IMR-90 (cell line): ENCODE measurements around the gene ROBO1. TPM values are rescaled to one million over a fixed set of nuclear protein-coding genes. Genes with fewer than 3 reads are reported as not detected.

ENCODE experiments used
- ATAC-seq: fragments of 200-7000 bp; cut with Tn5 transposase; 2 replicates; pipeline ENCODE4 v1.9.1; 2020; ENCODE audit warnings: low read depth, mild to moderate bottlenecking, moderate library complexity
- BruUV-seq: library from RNA; stranded (reverse); fragments of 400-500 nt; replicated peaks from 2 replicates; lab custom pipeline; 2021; lab: Mats Ljungman, UMichigan
- CTCF ChIA-PET: fragments of 300-600 bp; formaldehyde crosslinking; extraction: SDS; loops from one replicate; lab custom pipeline; 2021; ENCODE audit warnings: antibody characterized with exemption; lab: Yijun Ruan, JAX
- POLR2A ChIA-PET: fragments of 300-600 bp; sonication (Branson Sonifier 250); formaldehyde crosslinking; loops from one replicate; lab custom pipeline; 2022; ENCODE audit warnings: antibody characterized with exemption; ENCODE audit not compliant: unreplicated experiment; lab: Charles Lee
- DNase-seq: peaks from one replicate; pipeline ENCODE4 v3.0.0; 2013
- H2AFZ ChIP-seq: replicated peaks from 2 replicates; pipeline ENCODE3; 2013; ENCODE audit warnings: low read length, mild to moderate bottlenecking; ENCODE audit not compliant: poor library complexity
- H2AK5ac ChIP-seq: 2 replicates; pipeline ENCODE4 v1.6.1; 2013; ENCODE audit warnings: low read depth, low read length, inconsistent platforms
- H2AK9ac ChIP-seq: replicated peaks from 2 replicates; pipeline ENCODE3; 2013; ENCODE audit warnings: mild to moderate bottlenecking, low read depth, low read length, moderate library complexity; ENCODE audit not compliant: poor library complexity
- H2BK120ac ChIP-seq: 2 replicates; pipeline ENCODE4 v1.6.1; 2013; ENCODE audit warnings: low read depth, low read length, inconsistent platforms
- H2BK15ac ChIP-seq: 3 replicates; pipeline ENCODE4 v1.6.1; 2013; ENCODE audit warnings: low read depth, low read length, inconsistent platforms
- H2BK20ac ChIP-seq: 2 replicates; pipeline ENCODE4 v1.6.1; 2013; ENCODE audit warnings: low read depth, mild to moderate bottlenecking, inconsistent platforms, low read length, moderate library complexity
- H2BK5ac ChIP-seq: 2 replicates; pipeline ENCODE4 v1.6.1; 2013; ENCODE audit warnings: mild to moderate bottlenecking, low read depth, low read length, inconsistent platforms; ENCODE audit not compliant: poor library complexity, severe bottlenecking
- H3K14ac ChIP-seq: replicated peaks from 2 replicates; pipeline ENCODE4 v1.6.1; 2013; ENCODE audit warnings: low read depth, low read length, inconsistent platforms
- H3K18ac ChIP-seq: 2 replicates; pipeline ENCODE4 v1.6.1; 2013; ENCODE audit warnings: low read depth, low read length, control low read depth
- H3K23ac ChIP-seq: 2 replicates; pipeline ENCODE4 v1.6.1; 2013; ENCODE audit warnings: low read depth, low read length, inconsistent platforms
- H3K27ac ChIP-seq: 2 replicates; pipeline ENCODE4 v1.5.1; 2013; ENCODE audit warnings: mild to moderate bottlenecking, control low read depth, low read length; ENCODE audit not compliant: insufficient read depth
- H3K27me3 ChIP-seq: 2 replicates; pipeline ENCODE4 v1.6.1; 2013; ENCODE audit warnings: low read length; ENCODE audit not compliant: control insufficient read depth, insufficient read depth
- H3K36me3 ChIP-seq: 2 replicates; pipeline ENCODE4 v1.6.1; 2013; ENCODE audit warnings: low read length, mixed read lengths; ENCODE audit not compliant: control insufficient read depth, insufficient read depth
- H3K4ac ChIP-seq: 2 replicates; pipeline ENCODE4 v1.6.1; 2013; ENCODE audit warnings: low read depth, low read length, inconsistent platforms
- H3K4me1 ChIP-seq: 2 replicates; pipeline ENCODE4 v1.6.1; 2013; ENCODE audit warnings: low read length, mixed read lengths; ENCODE audit not compliant: control insufficient read depth, insufficient read depth
- H3K4me2 ChIP-seq: 2 replicates; pipeline ENCODE4 v1.6.1; 2013; ENCODE audit warnings: low read depth, mild to moderate bottlenecking, control low read depth, low read length, moderate library complexity
- H3K4me3 ChIP-seq: 2 replicates; pipeline ENCODE4 v1.5.1; 2013; ENCODE audit warnings: low read depth, mild to moderate bottlenecking, control low read depth, low read length, moderate library complexity; ENCODE audit not compliant: insufficient read depth
- H3K56ac ChIP-seq: 2 replicates; pipeline ENCODE4 v1.6.1; 2013; ENCODE audit warnings: low read length, inconsistent platforms; ENCODE audit not compliant: insufficient read depth; ENCODE audit errors: extremely low read depth
- H3K79me1 ChIP-seq, 2 experiments: 2 replicates each; pipeline ENCODE4 v1.6.1; 2013; ENCODE audit warnings: low read length in 2 of 2, inconsistent platforms in 1 of 2, low read depth in 1 of 2
- H3K9ac ChIP-seq: 2 replicates; pipeline ENCODE4 v1.6.1; 2013; ENCODE audit warnings: low read depth, low read length, control low read depth
- H3K9me1 ChIP-seq: 2 replicates; pipeline ENCODE4 v1.6.1; 2013; ENCODE audit warnings: low read length, inconsistent platforms; ENCODE audit not compliant: insufficient read depth
- H3K9me3 ChIP-seq: 2 replicates; pipeline ENCODE4 v1.6.1; 2013; ENCODE audit warnings: low read length; ENCODE audit not compliant: control insufficient read depth, insufficient read depth
- H4K20me1 ChIP-seq: 2 replicates; pipeline ENCODE4 v1.6.1; 2013; ENCODE audit warnings: low read length, inconsistent platforms; ENCODE audit not compliant: insufficient read depth
- H4K5ac ChIP-seq: 2 replicates; pipeline ENCODE4 v1.6.1; 2013; ENCODE audit warnings: mild to moderate bottlenecking, low read depth, low read length, control low read depth
- H4K8ac ChIP-seq, 2 experiments: 2 replicates each; pipeline ENCODE4 v1.6.1; 2013; ENCODE audit warnings: low read depth in 2 of 2, low read length in 2 of 2, control low read depth in 1 of 2, inconsistent platforms in 1 of 2
- H4K91ac ChIP-seq: 2 replicates; pipeline ENCODE4 v1.6.1; 2013; ENCODE audit warnings: low read depth, low read length, inconsistent platforms; ENCODE audit not compliant: insufficient read depth
- BHLHE40 ChIP-seq: fragments of 150-350 bp; IDR thresholded peaks from 2 replicates; pipeline ENCODE4 v1.6.1; 2016; ENCODE audit warnings: mild to moderate bottlenecking, low read depth, low read length
- CTCF ChIP-seq: conservative IDR thresholded peaks from 2 replicates; pipeline ENCODE4 v1.5.1; 2012; ENCODE audit warnings: mild to moderate bottlenecking, low read depth, low read length, improper control_type of control experiment
- FOS ChIP-seq: fragments of 150-350 bp; IDR thresholded peaks from 2 replicates; pipeline ENCODE4 v1.6.1; 2016; ENCODE audit warnings: low read depth, low read length
- MAFK ChIP-seq: IDR thresholded peaks from 2 replicates; pipeline ENCODE4 v1.6.1; 2012; ENCODE audit warnings: low read depth, low read length, improper control_type of control experiment
- POLR2A ChIP-seq: IDR thresholded peaks from 2 replicates; pipeline ENCODE4 v1.6.1; 2012; ENCODE audit warnings: mild to moderate bottlenecking, low read depth, low read length
- RAD21 ChIP-seq: IDR thresholded peaks from 2 replicates; pipeline ENCODE4 v1.6.1; 2012; ENCODE audit warnings: low read length, improper control_type of control experiment
- RCOR1 ChIP-seq: IDR thresholded peaks from 2 replicates; pipeline ENCODE4 v1.6.1; 2012; ENCODE audit warnings: mild to moderate bottlenecking, low read length, improper control_type of control experiment; ENCODE audit not compliant: insufficient replicate concordance
- WGBS, 2 experiments: methylation state at CpG; one replicate each; pipeline versions ENCODE4 v1.1.5 to v1.1.7; 2013; ENCODE audit warnings: missing lambda C conversion rate in 2 of 2; ENCODE audit not compliant: insufficient read length in 1 of 2; ENCODE audit errors: extremely low coverage in 2 of 2; 5-methylcytosine and 5-hydroxymethylcytosine counted together
- dilution Hi-C: fragments of 300-500 bp; cut with HindIII; formaldehyde crosslinking; loops from one replicate; pipeline ENCODE4 v1.14.3; 2018; ENCODE audit warnings: low sequenced_read_pairs; ENCODE audit not compliant: unreplicated experiment
- in situ Hi-C: fragments of 300-500 bp; cut with MboI; formaldehyde crosslinking; loops from 3 replicates; pipeline ENCODE4 v1.14.3; 2019; ENCODE audit warnings: low sequenced_read_pairs, inconsistent platforms, mixed read lengths
- intact Hi-C: fragments of 100-400 bp; cut with micrococcal nuclease; formaldehyde crosslinking; loops from 2 replicates; pipeline ENCODE4 v1.10.0; 2022
- polyA plus RNA-seq, 3 experiments: library from polyadenylated mRNA; depleted of rRNA; stranded (reverse); fragments of >200 nt; gene quantifications; 2 replicates each; pipeline ENCODE4 v1.2.3, GENCODE V29; 2012; ENCODE audit warnings: low replicate concordance in 1 of 3
- total RNA-seq: library from RNA; depleted of rRNA; stranded (reverse); fragments of >200 nt; gene quantifications from 2 replicates; pipeline ENCODE4 v1.2.3, GENCODE V29; 2012

ROBO1 gene
- total and polyA plus RNA-seq, 2 of the 4 experiments (the other 2 are of a cell fraction) = 24.1 to 53.9 TPM

DNA sequence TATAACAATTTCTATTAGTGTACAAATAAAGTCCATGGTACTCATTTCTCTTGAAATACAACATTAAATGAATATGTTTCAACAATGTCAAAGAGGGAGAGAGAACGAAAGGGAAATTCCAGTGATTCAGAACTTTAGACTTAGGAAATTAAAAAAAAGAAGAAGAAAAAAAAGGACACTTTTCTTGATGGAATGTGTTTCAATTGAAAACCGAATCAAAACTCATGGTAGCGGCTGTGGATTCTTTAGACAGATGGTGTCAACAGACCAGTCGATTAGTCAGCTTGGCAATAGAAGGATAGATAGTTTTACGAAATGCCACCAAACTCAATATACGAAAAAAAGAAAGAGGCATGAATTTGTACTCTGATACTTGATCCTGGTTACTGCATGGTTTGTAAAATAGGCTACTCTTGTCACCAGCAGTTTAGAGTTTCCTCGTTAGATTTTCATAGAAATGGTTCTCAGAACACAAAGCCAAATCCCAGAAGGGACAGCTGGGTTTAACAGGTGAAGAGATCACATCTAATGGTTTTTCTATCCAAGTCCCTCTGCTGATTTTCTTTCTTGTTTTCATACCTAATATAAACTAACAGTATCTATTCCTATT lies 793.5 kb downstream of the ROBO1 start:
- Histone ChIP-seq H3K9me1 (no peaks in the 10 kb centered on the region), H3K27me3 (no peaks in the 10 kb centered on the region), H3K4me2 (no peak overlapping the region; the same call in 1 of the 2 replicates), H3K79me1 (peaks cover 16 to 18% of the 10 kb centered on the region in 2 experiments), H2AK5ac (no peak overlapping the region), H3K14ac (no peak overlapping the region), H3K4me1 (no peaks in the 10 kb centered on the region), H2BK20ac (no peak overlapping the region), H2BK5ac (no peak overlapping the region), H3K23ac (no peak overlapping the region), H2AFZ (no peak overlapping the region), H3K56ac (no peak overlapping the region), H3K27ac (no peak overlapping the region), H3K4ac (no peak overlapping the region), H4K20me1 (no peaks in the 10 kb centered on the region), H2BK120ac (no peak overlapping the region), H2BK15ac (no peak overlapping the region), H2AK9ac (no peak overlapping the region), H3K9me3 (no peaks in the 10 kb centered on the region), H3K18ac (no peak overlapping the region; the same call in 1 of the 2 replicates), H3K4me3 (no peak overlapping the region), H4K5ac (no peak overlapping the region), H4K91ac (no peak overlapping the region), H3K9ac (no peak overlapping the region), H4K8ac (no peak overlapping the region), H3K36me3 (no peaks in the 10 kb centered on the region)
- dilution Hi-C loops (no loop called here), in situ Hi-C loops (no loop called here), intact Hi-C loops (no loop called here)
- no peak; the same call in 1 of the 2 replicates for ATAC-seq
- TF ChIP-seq CTCF (no peak), MAFK (no peak), BHLHE40 (no peak), RAD21 (no peak), RCOR1 (no peak), FOS (no peak), POLR2A (no peak)
- POLR2A ChIA-PET = no interaction called here
- BruUV-seq = no TSS peak
- WGBS, 2 experiments = no CpG with 5 or more reads among the region's 7 CpGs
- CTCF ChIA-PET = no interaction called here
- peak; percentile 62 for DNase-seq
